Right cardiac atrium (tissue), 5 donors: ENCODE data around the gene RAD9A. TPM values are rescaled to one million over a fixed set of nuclear protein-coding genes. Genes with fewer than 3 reads are reported as not detected.
A peak's percentile ranks its signal among the peaks of the same experiment; 100 is the strongest.

Source experiments
- ATAC-seq, 2 donors: fragments of 200-7000 bp; cut with Tn5 transposase; one replicate each; pipeline versions ENCODE4 v1.8.0 to v1.9.1; 2020; ENCODE audit warnings: moderate library complexity in 2 of 2, mild to moderate bottlenecking in 1 of 2
- DNase-seq, 3 donors: peaks; one replicate each; pipeline ENCODE4 v3.0.0-alpha.2; 2020
- H3K27ac ChIP-seq: one replicate; pipeline ENCODE4 v1.5.1; 2013; ENCODE audit warnings: mild to moderate bottlenecking, low read length, control low read depth, moderate library complexity
- H3K27me3 ChIP-seq: one replicate; pipeline ENCODE4 v1.6.1; 2013; ENCODE audit not compliant: control insufficient read depth, insufficient read depth
- H3K4me1 ChIP-seq: one replicate; pipeline ENCODE4 v1.6.1; 2013; ENCODE audit warnings: low read length; ENCODE audit not compliant: control insufficient read depth, insufficient read depth
- H3K4me3 ChIP-seq: one replicate; pipeline ENCODE4 v1.5.1; 2013; ENCODE audit warnings: low read length, control low read depth
- H3K9me3 ChIP-seq: one replicate; pipeline ENCODE4 v1.6.1; 2013; ENCODE audit warnings: low read length; ENCODE audit not compliant: control insufficient read depth
- WGBS: extraction: QIAGEN DNeasy Blood & Tissue Kit; methylation state at CpG from one replicate; pipeline ENCODE4 v1.1.7; 2013; 5-methylcytosine and 5-hydroxymethylcytosine counted together
- intact Hi-C, 4 donors: fragments of 100-400 bp; cut with DNase I; formaldehyde crosslinking; loops; one replicate each; pipeline versions ENCODE4 v1.11.0 to v1.14.0; 2022 to 2023
- polyA plus RNA-seq: library from polyadenylated mRNA; stranded (reverse); fragments of 200-250 nt; gene quantifications from one replicate; pipeline ENCODE4 v1.2.3, GENCODE V29; 2013
- total RNA-seq, 4 donors: library from RNA; stranded (reverse); fragmentation: NEBNext Ultra II Directional; extraction: Animal tissue kit (Norgen Biotek cat#: 25700); gene quantifications; one replicate each; pipeline ENCODE4 v1.2.1, GENCODE V29; 2021
- donor health status: healthy with polysubstance abuse.
- donor health status: DM: no; HTN: yes; CAD: no.
- donor health status: DM: no; HTN: no; CAD: no.
- donor health status: DM: no; HTN: yes; CAD: no; lungs with severe emphysema.
- donor health status: DM: yes; HTN: yes; CAD: no.

The RAD9A gene
- total and polyA plus RNA-seq, 5 donors, result 7.3 to 11.7 (median 9.1) TPM

DNA sequence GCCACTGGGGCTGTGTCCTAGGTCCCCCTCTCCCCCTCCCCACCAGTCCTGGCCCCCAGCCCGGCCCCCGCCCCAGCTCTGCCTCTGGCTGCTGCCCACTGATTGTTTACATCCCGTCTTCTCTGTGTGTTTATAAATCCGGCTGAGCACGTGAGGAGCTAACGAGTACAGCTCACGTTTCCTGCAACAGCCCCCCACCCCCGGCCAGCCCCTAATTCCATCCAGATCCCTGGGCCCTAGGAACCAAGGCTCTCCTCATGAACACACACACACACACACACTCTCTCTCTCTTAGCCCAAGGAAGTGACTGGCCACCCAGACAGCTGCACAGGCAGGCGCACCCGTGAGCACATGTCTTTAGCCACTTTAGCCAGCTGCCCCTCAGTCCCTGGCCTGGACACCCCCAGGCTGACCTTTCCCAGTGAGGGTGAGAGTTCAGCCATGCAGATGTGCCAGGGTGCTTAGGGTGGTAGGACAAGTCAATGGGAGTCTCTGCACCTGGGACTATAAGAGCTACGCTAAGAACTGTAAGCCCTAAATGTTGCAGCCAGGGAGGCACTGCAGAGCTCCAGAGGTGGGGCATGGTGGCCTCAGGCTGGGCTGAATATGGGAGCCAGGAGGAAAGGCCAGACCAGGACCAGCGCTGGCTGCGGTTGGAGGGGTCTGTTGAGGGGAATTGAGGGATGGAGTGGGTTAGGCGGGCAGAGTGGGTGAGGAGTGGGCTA, 21.3 kb upstream of the RAD9A start:
- WGBS, result 55% methylated on average over 14 of the region's 14 CpGs
- peaks cover 27% of the 10 kb centered on the region for H3K4me1 ChIP-seq
- H3K9me3 ChIP-seq, result no peaks in the 10 kb centered on the region
- intact Hi-C loops, result no loop called here
- no peak overlapping the region for H3K4me3 ChIP-seq
- no peak for DNase-seq
- no peak for ATAC-seq
- H3K27ac ChIP-seq, result no peak overlapping the region
- H3K27me3 ChIP-seq, result no peaks in the 10 kb centered on the region

DNA sequence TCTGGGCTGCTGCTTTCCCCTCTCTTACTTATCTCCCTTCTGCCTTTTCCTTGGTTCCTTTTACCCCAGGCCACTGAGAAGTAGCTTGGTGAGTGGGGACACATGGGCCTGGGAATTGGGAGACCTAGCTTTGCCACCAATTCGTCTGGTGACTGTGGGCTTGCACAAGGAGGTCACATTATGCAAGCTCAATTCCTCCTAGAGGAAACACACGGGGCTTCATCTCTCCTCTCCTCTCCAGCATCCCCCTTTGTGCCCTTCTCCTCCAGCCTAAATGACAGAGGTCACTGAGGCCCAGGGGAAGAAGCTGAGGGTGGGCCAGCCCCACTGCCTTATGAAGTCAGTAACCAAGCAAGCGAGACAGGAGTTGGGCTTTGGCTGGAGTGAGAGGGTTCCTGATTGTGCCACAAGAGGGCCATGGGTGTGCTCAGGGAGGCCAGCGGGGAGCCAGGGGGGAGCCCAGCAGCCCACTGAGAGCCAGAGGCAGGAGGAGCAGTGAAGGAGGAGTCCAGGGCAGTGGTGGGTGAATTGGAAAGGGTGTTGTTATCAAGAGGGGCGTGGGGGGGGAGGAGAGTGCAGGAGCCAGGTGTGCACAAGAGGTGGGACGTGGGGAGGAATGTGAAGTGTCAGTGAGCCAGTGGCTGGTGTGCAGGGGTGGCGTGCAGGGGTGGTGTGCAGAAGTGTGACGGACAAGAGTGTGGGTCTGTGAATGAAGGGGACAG, 20.4 kb upstream of the RAD9A start:
- DNase-seq (peak in 2 of 3 donors; percentile 74 to 76), ATAC-seq (peak in 1 of 2 donors; percentile 9)
- Histone ChIP-seq H3K4me1 (peaks cover 25% of the 10 kb centered on the region), H3K27ac (no peak overlapping the region), H3K4me3 (no peak overlapping the region), H3K27me3 (no peaks in the 10 kb centered on the region), H3K9me3 (no peaks in the 10 kb centered on the region)
- 42% methylated on average over 8 of the region's 8 CpGs for whole genome bisulfite sequencing
- intact Hi-C loops, result no loop called here

DNA sequence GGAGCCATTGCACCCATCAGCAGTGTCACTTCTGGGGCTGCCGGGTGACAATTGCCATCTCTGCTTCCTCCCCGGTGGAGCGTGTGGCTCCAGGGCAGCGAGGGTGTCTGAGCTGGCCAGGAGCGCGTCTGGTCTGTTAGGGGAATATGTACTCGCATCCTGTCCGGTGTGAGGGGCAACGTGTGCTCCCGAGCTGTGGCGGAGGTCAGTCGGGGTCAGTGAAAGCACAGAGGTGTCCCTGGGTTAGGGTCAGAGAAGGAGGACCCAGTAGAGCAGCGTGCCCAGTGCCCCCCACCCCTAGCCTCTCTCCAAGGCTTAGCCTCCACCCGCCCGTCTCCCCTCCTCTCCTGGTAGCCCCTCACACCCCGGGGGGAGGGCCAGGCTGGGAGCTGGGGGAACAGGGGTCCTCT, 19.9 kb upstream of the RAD9A start:
- Histone ChIP-seq H3K4me3 (peak overlapping the region; percentile 94), H3K9me3 (no peaks in the 10 kb centered on the region), H3K4me1 (peaks cover 21% of the 10 kb centered on the region), H3K27ac (peak overlapping the region; percentile 9), H3K27me3 (no peaks in the 10 kb centered on the region)
- no peak for DNase-seq
- 11% methylated on average over 16 of the region's 16 CpGs for WGBS
- no peak for ATAC-seq
- intact Hi-C loops, result no loop called here

DNA sequence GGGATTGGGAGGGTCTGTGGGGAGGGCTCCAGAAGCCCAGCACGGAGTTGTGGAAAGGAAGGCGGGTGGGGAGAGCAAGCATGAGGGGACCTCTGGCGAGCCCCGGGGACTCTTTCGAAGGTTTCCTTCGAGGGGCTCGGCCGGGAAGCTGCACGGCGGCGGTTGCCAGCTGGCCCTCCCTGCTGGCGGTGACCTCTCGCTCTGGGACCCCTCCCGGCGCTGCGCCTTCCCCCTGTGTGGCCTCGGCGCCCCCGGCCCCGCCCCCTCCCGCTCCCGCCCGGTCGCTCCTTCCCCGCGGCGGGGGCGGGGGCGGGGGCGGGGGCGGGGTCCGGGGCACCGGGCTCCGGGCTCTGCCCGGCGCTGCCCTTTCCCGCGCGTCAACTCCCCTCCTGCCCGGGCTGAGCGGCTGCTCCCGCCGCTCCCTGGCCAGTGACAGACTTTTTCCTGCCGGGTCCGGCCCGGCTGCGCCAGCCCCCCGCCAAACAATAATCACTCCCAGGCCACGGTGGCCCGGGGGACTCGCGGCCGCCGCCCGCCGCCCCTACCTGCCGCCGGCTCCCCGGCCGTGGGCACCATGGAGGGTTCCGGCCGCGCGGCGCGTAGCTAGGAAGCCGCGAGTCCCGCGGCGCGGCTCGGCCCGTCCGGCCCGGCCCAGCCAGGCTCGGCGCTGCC, 19.3 kb upstream of the RAD9A start:
- 1% methylated on average over 74 of the region's 78 CpGs for WGBS
- Histone ChIP-seq H3K27me3 (no peaks in the 10 kb centered on the region), H3K27ac (peak overlapping the region; percentile 73), H3K4me3 (peak overlapping the region; percentile 94), H3K9me3 (no peaks in the 10 kb centered on the region), H3K4me1 (peaks cover 16% of the 10 kb centered on the region)
- intact Hi-C loops, result no loop called here
- DNase-seq (peak; percentile 66 to 86 (median 79)), ATAC-seq (peak; percentile 2 to 8)

DNA sequence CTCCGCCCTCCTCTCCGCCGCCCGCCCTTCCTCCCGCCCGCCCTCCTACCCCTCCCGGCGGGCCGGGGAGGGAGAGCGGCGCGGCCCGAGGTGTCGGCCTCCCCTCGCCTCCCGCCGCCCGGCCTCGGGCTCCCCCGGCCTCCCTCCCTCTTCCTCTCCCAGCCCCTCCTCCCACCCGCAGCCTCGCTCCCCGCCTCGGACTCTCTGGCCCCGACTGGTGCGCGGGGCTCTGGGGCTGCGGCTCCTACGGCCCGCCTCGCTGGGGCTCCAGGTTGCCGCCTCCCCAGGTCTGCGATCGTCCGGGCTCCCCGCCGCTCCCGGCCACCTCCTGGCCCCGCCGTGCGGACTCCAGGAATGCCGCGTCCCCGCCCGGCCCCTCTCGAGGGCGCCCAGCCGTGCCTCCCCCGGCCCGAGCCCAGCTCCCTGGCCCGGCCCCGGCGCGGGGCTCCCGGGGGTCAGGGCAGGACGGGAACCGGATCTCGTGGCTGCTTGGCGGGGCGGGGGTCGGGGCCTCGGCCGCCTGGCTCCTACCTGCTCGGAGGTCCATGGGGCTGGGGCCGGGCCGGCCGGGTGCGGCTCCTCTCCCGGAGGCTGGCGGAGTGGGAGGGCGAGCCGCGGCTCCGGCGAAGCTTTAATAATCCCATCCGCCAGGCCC, 18.7 kb upstream of the RAD9A start, which contains the start of gene CLCF1:
Gene CLCF1, minus strand, starts transcription at position 606 of the 655 bp plus-strand sequence. Its CDS starts 59 bp downstream, at position 547.
- H3K4me1 ChIP-seq, result peaks cover 11% of the 10 kb centered on the region
- intact Hi-C loops, result no loop called here
- peak; percentile 67 to 75 for ATAC-seq

DNA sequence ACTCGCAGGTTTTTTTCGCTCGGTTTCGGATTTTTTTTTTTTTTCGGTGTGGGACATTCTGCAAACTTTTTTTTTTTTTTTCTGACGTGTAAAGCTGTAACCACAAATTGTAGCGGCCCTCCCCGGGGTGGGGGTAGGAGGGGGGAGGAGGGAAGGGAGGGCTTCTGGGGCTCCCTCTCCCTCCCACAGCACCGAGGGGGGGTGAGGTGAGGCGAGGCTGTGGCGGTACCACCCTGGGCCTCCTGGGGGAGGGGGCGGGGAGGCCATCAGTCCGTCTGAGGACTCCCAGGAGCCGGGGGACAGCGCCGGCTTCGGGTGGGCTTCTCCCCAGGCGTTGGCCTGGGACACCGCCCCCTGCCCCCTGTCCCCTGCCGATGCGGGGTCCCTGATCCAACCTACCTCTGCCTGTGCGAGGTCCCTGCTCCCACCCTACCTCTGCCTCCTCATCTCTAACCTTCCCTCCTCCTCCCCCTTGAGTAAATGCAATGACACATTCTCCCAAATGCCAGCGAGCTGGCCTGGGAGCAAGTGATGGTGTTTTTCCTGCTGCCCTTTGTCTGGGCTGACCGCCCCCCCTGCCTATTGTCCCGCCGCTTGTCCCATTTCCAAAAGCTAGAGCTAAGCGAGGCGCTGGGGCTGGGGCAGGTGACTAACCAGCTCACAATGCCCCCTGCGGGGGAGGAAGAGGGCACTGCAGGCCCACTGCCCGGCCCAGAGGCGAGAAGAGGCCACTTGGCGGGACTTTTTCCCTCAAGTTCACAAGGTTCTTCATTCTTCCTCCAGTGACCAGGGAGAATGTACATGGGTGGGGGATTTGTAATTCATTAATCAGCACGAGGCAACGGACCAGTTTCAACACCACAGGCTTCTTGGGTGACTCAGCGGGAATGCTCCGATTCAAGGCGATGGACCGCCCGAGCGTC, 17.9 kb upstream of the RAD9A start:
- intact Hi-C loops, result no loop called here
- H3K4me1 ChIP-seq, result peaks cover 10% of the 10 kb centered on the region

More for the DNA sequence above, 18.7 kb upstream of the RAD9A start, which contains the start of gene CLCF1:
- peak within 1 kb of the TSS; percentile 87 for H3K27ac ChIP-seq
- H3K9me3 ChIP-seq, result no peaks in the 10 kb centered on the region
- H3K4me3 ChIP-seq, result peak within 1 kb of the TSS; percentile 94
- H3K27me3 ChIP-seq, result no peaks in the 10 kb centered on the region
- WGBS, result under 1% methylated on average over 65 of the region's 76 CpGs
- peak; percentile 82 to 92 (median 89) for DNase-seq

DNA sequence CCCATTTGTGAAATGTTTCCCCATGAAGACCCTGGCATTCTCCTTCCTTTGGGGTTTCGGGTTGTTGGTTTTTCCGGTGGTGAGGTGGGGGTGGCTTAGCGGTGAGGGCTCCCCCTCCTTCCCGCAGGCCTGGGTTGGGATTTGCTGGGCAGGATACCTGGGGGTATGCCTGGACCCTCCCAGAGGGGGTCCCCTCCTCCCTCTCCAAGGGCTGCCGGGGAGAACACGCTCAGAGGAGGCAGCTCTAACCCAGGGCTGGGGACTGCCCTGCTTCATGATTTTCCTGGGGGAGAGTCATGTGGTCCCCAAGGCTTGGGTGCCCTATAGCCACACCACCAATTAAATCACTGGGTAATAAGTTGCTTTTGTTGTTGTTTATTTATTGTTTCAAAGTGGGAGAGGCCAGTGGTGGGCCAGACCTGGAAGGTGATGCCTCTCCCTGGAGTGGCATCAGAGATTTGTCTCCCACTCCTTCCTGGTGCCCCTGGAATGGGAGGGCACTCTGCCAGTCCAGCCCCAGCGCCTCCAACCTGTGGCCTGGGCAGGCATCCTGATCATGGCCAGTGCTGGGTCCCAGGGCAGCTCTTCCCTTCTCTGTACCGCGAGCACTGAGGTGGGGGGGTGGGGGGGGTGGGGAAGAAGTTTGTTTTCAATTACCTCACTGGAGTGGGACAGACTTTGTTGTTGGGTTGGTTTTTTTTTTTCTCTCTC, 17.1 kb upstream of the RAD9A start:
- H3K27me3 ChIP-seq, result no peaks in the 10 kb centered on the region
- ATAC-seq, result no peak
- DNase-seq, result no peak

More for the DNA sequence above, 17.9 kb upstream of the RAD9A start:
- peak overlapping the region; percentile 94 for H3K4me3 ChIP-seq
- ATAC-seq, result peak; percentile 52 to 74
- peak overlapping the region; percentile 87 for H3K27ac ChIP-seq
- no peaks in the 10 kb centered on the region for H3K9me3 ChIP-seq
- WGBS, result 8% methylated on average over 40 of the region's 40 CpGs
- DNase-seq, result peak; percentile 86 to 90 (median 87)
- no peaks in the 10 kb centered on the region for H3K27me3 ChIP-seq

DNA sequence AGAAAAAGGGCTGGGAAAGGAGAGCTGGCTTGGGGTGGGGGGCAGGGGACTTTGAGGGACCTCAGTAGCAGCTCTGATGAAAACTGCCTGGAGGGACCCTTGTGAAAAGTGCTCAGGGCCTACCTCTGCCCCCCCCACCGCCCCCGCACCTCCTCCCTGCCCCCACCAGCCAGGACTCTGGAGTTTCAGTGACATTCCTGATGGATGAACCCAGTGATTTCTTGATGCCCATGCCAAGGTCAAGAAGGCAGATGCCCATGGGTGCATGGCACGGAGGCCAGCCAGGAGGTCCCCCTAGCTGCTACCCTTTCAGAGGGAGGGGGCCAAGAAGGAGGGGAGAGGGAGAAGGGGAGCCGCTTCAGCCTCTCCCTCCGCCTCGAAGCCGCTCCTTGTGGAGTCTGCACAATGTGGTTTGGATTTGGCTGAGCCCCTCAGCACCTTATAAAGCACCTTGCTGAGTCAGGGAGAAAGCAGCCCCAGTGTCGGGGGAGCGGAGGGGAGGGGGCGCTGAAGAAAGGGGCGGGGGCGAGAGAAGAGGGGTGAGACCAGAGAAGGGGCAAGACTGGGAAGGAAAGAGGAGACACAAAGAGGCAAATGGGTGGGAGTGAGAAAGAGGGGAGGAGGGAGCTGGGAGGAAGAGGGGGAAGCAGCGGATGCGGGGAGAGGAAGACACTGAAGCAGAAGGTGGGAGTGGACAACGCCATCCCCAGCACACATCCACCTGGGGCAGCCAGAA, 16.3 kb upstream of the RAD9A start:
- Histone ChIP-seq H3K4me1 (peaks cover 10% of the 10 kb centered on the region), H3K27me3 (no peaks in the 10 kb centered on the region), H3K9me3 (no peaks in the 10 kb centered on the region), H3K4me3 (no peak overlapping the region), H3K27ac (no peak overlapping the region)
- 50% methylated on average over 15 of the region's 15 CpGs for WGBS
- DNase-seq (no peak), ATAC-seq (no peak)
- intact Hi-C loops, result no loop called here

More for the DNA sequence above, 17.1 kb upstream of the RAD9A start:
- no peak overlapping the region for H3K4me3 ChIP-seq
- peaks cover 10% of the 10 kb centered on the region for H3K4me1 ChIP-seq
- H3K9me3 ChIP-seq, result no peaks in the 10 kb centered on the region
- no peak overlapping the region for H3K27ac ChIP-seq
- intact Hi-C loops, result no loop called here
- 39% methylated on average over 9 of the region's 9 CpGs for WGBS
